ES-I3 (cell line): ENCODE data around the gene KSR1.

Source experiments
- H3K36me3 ChIP-seq: 2 replicates; pipeline ENCODE4 v1.6.1; 2013; ENCODE audit warnings: mild to moderate bottlenecking, low read length, control low read depth, moderate library complexity; ENCODE audit not compliant: insufficient read depth
- H3K4me1 ChIP-seq: 2 replicates; pipeline ENCODE4 v1.6.1; 2013; ENCODE audit warnings: mild to moderate bottlenecking, control low read depth, low read length; ENCODE audit not compliant: insufficient read depth
- H3K9ac ChIP-seq: 2 replicates; pipeline ENCODE4 v1.6.1; 2013; ENCODE audit warnings: low read depth, mild to moderate bottlenecking, low read length, moderate library complexity
- H3K9me3 ChIP-seq: 2 replicates; pipeline ENCODE4 v1.6.1; 2013; ENCODE audit warnings: mild to moderate bottlenecking, low read length, moderate library complexity; ENCODE audit not compliant: control insufficient read depth, insufficient read depth

KSR1 gene

GRCh38 chr17:27601069-27601974 is 145.1 kb downstream of the KSR1 start:
- H3K36me3 ChIP-seq, result peaks cover 3% of the 10 kb centered on the region
- no peak overlapping the region for H3K9ac ChIP-seq
- H3K4me1 ChIP-seq, result no peaks in the 10 kb centered on the region; the same call in 1 of the 2 replicates
- H3K9me3 ChIP-seq, result no peaks in the 10 kb centered on the region

GRCh38 chr17:27601975-27602302 is 145.7 kb downstream of the KSR1 start:
- no peaks in the 10 kb centered on the region; the same call in 1 of the 2 replicates for H3K4me1 ChIP-seq
- H3K36me3 ChIP-seq, result peaks cover 3% of the 10 kb centered on the region
- H3K9ac ChIP-seq, result no peak overlapping the region
- H3K9me3 ChIP-seq, result no peaks in the 10 kb centered on the region

GRCh38 chr17:27602721-27603420 is 146.6 kb downstream of the KSR1 start:
- H3K4me1 ChIP-seq, result no peaks in the 10 kb centered on the region; the same call in 1 of the 2 replicates
- H3K36me3 ChIP-seq, result peaks cover 3% of the 10 kb centered on the region
- H3K9ac ChIP-seq, result no peak overlapping the region
- no peaks in the 10 kb centered on the region for H3K9me3 ChIP-seq

GRCh38 chr17:27603421-27603770 is 147.1 kb downstream of the KSR1 start:
- Histone ChIP-seq H3K9ac (no peak overlapping the region), H3K4me1 (no peaks in the 10 kb centered on the region; the same call in 1 of the 2 replicates), H3K36me3 (peaks cover 3% of the 10 kb centered on the region), H3K9me3 (no peaks in the 10 kb centered on the region)

GRCh38 chr17:27603880-27604794 is 147.9 kb downstream of the KSR1 start:
- Histone ChIP-seq H3K9me3 (no peaks in the 10 kb centered on the region), H3K4me1 (no peaks in the 10 kb centered on the region; the same call in 1 of the 2 replicates), H3K36me3 (peaks cover 3% of the 10 kb centered on the region; the same call in 1 of the 2 replicates), H3K9ac (no peak overlapping the region)

GRCh38 chr17:27605409-27605808 is 149.2 kb downstream of the KSR1 start:
- H3K36me3 ChIP-seq, result peaks cover 3% of the 10 kb centered on the region; the same call in 1 of the 2 replicates
- no peaks in the 10 kb centered on the region for H3K9me3 ChIP-seq
- no peak overlapping the region for H3K9ac ChIP-seq
- H3K4me1 ChIP-seq, result no peaks in the 10 kb centered on the region; the same call in 1 of the 2 replicates

- Histone ChIP-seq H3K9ac (no peak overlapping the region), H3K4me1 (no peaks in the 10 kb centered on the region; the same call in 1 of the 2 replicates), H3K36me3 (peaks cover 3% of the 10 kb centered on the region), H3K9me3 (no peaks in the 10 kb centered on the region)
Observed at GRCh38 chr17:27607521-27608091, 151.4 kb downstream of the KSR1 start.

DNA sequence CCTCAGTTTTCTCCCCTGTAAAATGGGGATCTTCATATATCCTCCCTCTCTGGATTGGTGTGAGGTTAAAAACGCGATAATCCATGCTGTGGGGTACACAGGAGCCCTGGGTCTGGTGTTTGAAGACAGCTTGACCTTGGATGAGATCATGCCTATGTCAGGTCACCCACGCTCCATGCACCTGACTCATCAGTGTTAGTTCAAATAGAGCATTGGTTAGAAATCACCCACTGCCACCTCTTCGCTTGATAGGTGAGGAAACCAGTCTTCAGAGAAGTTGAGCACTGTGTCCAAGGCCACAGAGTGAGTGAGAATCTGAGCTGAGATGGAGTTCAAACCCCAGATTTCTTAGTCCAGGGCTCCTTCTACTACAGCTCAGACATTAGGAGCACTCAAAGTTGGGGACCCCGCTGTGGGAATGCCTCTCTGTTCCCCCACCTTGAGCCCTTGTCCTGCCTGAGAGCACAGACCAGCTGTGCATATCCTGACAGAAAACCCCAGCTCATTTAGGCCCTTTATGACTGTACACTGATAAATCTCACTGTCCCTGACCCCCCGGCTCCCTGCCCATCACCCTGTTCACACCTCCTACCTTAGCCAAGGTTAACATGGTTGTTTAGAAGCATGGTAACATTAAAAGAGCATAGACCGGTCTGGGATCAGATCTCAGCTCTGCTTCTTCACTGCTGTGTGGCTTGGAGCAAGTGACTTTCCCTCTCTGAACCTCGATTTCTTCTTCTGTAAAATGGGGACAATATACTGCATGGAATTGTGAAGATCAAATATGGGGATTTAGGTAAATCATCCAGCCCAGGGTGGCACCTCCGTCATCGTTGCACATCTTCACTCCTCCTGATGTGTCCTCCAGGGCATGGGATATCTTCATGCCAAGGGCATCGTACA is 152.3 kb downstream of the KSR1 start:
- H3K9me3 ChIP-seq, result no peaks in the 10 kb centered on the region
- H3K36me3 ChIP-seq, result peaks cover 3% of the 10 kb centered on the region
- H3K4me1 ChIP-seq, result no peaks in the 10 kb centered on the region
- no peak overlapping the region for H3K9ac ChIP-seq

- Histone ChIP-seq H3K4me1 (no peaks in the 10 kb centered on the region), H3K9ac (no peak overlapping the region), H3K9me3 (no peaks in the 10 kb centered on the region), H3K36me3 (no peaks in the 10 kb centered on the region; the same call in none of the 2 replicates)
Observed at GRCh38 chr17:27609611-27610303, 153.5 kb downstream of the KSR1 start.

DNA sequence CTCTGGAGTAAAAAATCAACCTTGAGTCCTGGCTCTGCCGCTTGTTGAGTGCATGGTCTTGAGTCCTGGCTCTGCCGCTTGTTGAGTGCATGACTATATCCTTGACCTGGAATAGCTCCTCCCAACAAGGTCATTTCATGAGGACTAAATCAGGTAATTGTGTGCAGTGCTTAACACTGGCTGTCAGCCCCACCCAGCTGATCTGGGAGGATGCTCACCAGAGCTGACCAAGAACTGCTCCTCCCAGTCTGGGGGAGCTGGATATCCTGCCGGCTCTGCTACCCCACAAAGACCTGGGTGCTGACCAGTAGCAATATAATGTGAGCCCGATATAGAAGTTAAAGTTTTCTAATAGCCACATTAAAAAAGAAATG is 154.0 kb downstream of the KSR1 start:
- no peaks in the 10 kb centered on the region for H3K9me3 ChIP-seq
- H3K9ac ChIP-seq, result no peak overlapping the region
- no peaks in the 10 kb centered on the region; the same call in none of the 2 replicates for H3K36me3 ChIP-seq
- no peaks in the 10 kb centered on the region for H3K4me1 ChIP-seq

DNA sequence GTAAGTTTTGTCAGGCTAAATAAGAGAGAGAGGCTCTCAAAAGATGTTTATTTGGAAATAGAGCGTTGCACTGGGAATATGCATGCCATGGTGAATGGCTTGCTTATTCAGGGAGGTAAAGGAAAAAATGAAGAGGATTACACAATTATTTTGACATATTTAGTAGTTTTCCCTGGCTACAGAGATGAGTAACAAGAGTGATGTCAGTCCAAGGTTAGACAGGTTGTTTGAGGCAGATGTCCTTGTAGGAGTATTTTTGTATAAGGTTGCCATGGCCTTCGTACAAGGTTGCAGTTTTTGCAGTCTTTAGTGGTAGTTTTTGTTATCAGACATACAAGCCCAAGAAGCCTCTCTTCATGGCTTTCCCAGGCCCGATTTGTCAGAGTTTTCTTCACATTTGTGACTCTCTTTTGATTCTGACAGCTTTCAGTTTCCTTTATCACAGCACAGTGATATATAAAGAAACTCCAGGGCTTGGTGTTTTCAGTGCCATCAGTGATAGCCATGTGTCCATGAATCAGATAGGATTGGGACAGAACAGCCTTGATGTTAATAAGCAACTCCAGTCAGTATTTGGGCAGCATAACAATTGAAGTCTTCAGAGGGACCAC is 156.0 kb downstream of the KSR1 start:
- H3K9ac ChIP-seq, result no peak overlapping the region
- H3K9me3 ChIP-seq, result no peaks in the 10 kb centered on the region
- H3K36me3 ChIP-seq, result peaks cover 4% of the 10 kb centered on the region
- H3K4me1 ChIP-seq, result no peaks in the 10 kb centered on the region

DNA sequence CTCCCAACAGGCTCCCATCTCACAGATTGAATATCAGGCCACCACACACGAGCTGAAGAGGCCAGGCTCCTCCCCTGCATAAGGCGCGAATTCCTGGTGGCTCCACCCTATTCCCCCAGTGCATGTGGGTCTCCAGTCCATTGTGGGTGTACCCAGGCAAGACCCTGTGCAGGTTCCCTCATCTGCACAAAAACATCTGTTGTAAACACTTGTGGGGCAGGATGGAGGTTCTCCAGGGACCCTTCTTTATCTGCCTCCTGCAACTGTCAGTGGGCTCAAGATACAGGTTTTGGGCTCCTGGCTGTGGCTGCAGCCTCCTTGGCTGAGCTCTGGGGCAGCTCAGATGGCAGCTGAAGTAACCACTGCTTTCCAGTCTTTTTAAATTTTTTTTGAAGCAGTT is 157.2 kb downstream of the KSR1 start:
- no peaks in the 10 kb centered on the region for H3K4me1 ChIP-seq
- no peaks in the 10 kb centered on the region for H3K9me3 ChIP-seq
- no peak overlapping the region for H3K9ac ChIP-seq
- peaks cover 13% of the 10 kb centered on the region for H3K36me3 ChIP-seq
